GM12864 (cell line): ENCODE data around the gene CFAP299.

Source experiments
- DNase-seq: peaks from one replicate; pipeline ENCODE4 v3.0.0-alpha.2; 2011; ENCODE audit warnings: low read depth
- H3K4me3 ChIP-seq: 2 replicates; pipeline ENCODE4 v1.5.1; 2011; ENCODE audit warnings: mild to moderate bottlenecking, low read depth, low read length, control low read depth
- TF ChIP-seq, protein P1 (sequence below): IDR thresholded peaks from 2 replicates; pipeline ENCODE4 v1.5.1; 2011; ENCODE audit warnings: low read depth, mild to moderate bottlenecking, moderate library complexity, low read length, control low read depth, inconsistent platforms; ENCODE audit errors: missing control alignments

The CFAP299 gene

GRCh38 chr4:81007417-81007816, 671.9 kb downstream of the CFAP299 start:
- no peak overlapping the region for H3K4me3 ChIP-seq
- DNase-seq: no peak
- TF ChIP-seq, protein P1, sequence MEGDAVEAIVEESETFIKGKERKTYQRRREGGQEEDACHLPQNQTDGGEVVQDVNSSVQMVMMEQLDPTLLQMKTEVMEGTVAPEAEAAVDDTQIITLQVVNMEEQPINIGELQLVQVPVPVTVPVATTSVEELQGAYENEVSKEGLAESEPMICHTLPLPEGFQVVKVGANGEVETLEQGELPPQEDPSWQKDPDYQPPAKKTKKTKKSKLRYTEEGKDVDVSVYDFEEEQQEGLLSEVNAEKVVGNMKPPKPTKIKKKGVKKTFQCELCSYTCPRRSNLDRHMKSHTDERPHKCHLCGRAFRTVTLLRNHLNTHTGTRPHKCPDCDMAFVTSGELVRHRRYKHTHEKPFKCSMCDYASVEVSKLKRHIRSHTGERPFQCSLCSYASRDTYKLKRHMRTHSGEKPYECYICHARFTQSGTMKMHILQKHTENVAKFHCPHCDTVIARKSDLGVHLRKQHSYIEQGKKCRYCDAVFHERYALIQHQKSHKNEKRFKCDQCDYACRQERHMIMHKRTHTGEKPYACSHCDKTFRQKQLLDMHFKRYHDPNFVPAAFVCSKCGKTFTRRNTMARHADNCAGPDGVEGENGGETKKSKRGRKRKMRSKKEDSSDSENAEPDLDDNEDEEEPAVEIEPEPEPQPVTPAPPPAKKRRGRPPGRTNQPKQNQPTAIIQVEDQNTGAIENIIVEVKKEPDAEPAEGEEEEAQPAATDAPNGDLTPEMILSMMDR: no peak
